Measurements from ENCODE around the gene PHF13. TPM values are rescaled to one million over a fixed set of nuclear protein-coding genes. Genes with fewer than 3 reads are reported as not detected.

PHF13 gene
- total and polyA plus RNA-seq, 9 of the 15 experiments (the other 6 are each of a cell fraction or from before 2014, with no cell fraction given), result 1.8 to 36.1 (median 11.7) TPM

DNA sequence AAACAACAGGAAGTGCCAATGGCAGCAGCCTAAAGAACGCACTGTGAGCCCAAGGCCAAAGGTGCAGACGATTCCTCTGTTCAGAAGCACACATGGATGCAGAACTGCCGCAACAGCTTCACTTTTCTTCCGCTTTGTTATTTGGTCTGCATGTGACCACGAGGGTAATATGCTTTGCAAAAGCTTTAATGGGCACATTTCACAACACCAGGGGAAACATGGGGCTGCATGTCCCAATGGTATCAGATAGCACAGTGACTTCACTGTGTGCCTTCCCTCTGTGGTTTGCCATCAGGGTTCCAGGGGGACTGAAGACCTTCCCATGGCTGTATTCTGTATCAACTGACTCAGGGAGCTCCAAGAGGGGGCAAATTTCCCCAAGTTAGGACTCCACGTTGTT, 39.5 kb downstream of the PHF13 start:
- ChIA-PET POLR2A (interaction anchor here (0.6 to 1.6 kb wide), 3 partner anchors 10 to 15 kb away, joined by 3 to 4 read pairs (median 4); no protein-coding TSS in a partner anchor), CTCF (ENCODE audit: low intra/inter-chr PET ratio) (no interaction called here)
- H3K79me2 ChIP-seq (ENCODE audit: control insufficient read depth, insufficient read depth, low read length), result no peaks in the 10 kb centered on the region; the same call in 1 of the 3 replicates
- TF ChIP-seq CUX1 (CRISPR knock-in tag; IDR thresholded peaks at IDR 0.05) (no peak), SRSF1 (IDR thresholded peaks at IDR 0.05; ENCODE audit: low read depth, low read length) (no peak), MED1 (CRISPR knock-in tag; IDR thresholded peaks at IDR 0.05; ENCODE audit: borderline replicate concordance) (no peak), ZFP36 (IDR thresholded peaks at IDR 0.05; ENCODE audit: low read depth, low read length, partially characterized antibody) (no peak), TAF1 (IDR thresholded peaks at IDR 0.05; ENCODE audit: control insufficient read depth, extremely low read depth, insufficient read depth, low read length, severe bottlenecking) (no peak), SNIP1 (IDR thresholded peaks at IDR 0.05; ENCODE audit: low read depth) (no peak), HINFP (tag; conservative IDR thresholded peaks at IDR 0.05; ENCODE audit: low read depth) (no peak), EZH2 (IDR thresholded peaks at IDR 0.05; ENCODE audit: borderline replicate concordance, low read depth, low read length) (no peak), ZNF232 (CRISPR knock-in tag; IDR thresholded peaks at IDR 0.05) (no peak), ZBTB8A (IDR thresholded peaks at IDR 0.05; ENCODE audit: partially characterized antibody) (no peak), WHSC1 (IDR thresholded peaks at IDR 0.05; ENCODE audit: low read length) (no peak)
- TF ChIP-seq, protein P1, sequence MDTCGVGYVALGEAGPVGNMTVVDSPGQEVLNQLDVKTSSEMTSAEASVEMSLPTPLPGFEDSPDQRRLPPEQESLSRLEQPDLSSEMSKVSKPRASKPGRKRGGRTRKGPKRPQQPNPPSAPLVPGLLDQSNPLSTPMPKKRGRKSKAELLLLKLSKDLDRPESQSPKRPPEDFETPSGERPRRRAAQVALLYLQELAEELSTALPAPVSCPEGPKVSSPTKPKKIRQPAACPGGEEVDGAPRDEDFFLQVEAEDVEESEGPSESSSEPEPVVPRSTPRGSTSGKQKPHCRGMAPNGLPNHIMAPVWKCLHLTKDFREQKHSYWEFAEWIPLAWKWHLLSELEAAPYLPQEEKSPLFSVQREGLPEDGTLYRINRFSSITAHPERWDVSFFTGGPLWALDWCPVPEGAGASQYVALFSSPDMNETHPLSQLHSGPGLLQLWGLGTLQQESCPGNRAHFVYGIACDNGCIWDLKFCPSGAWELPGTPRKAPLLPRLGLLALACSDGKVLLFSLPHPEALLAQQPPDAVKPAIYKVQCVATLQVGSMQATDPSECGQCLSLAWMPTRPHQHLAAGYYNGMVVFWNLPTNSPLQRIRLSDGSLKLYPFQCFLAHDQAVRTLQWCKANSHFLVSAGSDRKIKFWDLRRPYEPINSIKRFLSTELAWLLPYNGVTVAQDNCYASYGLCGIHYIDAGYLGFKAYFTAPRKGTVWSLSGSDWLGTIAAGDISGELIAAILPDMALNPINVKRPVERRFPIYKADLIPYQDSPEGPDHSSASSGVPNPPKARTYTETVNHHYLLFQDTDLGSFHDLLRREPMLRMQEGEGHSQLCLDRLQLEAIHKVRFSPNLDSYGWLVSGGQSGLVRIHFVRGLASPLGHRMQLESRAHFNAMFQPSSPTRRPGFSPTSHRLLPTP (IDR thresholded peaks at IDR 0.05; ENCODE audit: borderline replicate concordance, extremely low read depth, insufficient read length), result no peak

More for the DNA sequence above, 39.5 kb downstream of the PHF13 start:
- Histone ChIP-seq H3K9me1 (ENCODE audit: control insufficient read depth, insufficient read depth, low read length) (peaks cover 2% of the 10 kb centered on the region), H3K9ac (ENCODE audit: insufficient read depth in 1 of 2, low read depth in 2 of 2, low read length in 2 of 2) (0 out of 4 replicates have a peak overlapping the region, but pooled peaks of 1 of the 2 experiments have one; percentile 29), H3K4me1 (replicated peaks in 1 of 2; ENCODE audit: control insufficient read depth in 2 of 2, insufficient read depth in 2 of 2, low read length in 2 of 2) (no peaks in the 10 kb centered on the region; a peak in 1 of 5 replicates), H3K27me3 (ENCODE audit: control insufficient read depth in 2 of 2, insufficient read depth in 2 of 2, low read length in 2 of 2) (no peaks in the 10 kb centered on the region), H4K20me1 (replicated peaks; ENCODE audit: control insufficient read depth, insufficient read depth, low read length) (no peaks in the 10 kb centered on the region), H2AFZ (ENCODE audit: low read depth, low read length) (no peak overlapping the region), H3K4me3 (no peak overlapping the region), H3K27ac (ENCODE audit: extremely low read depth, low read depth, low read length) (no peak overlapping the region), H3K4me2 (ENCODE audit: insufficient read depth, low read length) (no peak overlapping the region), H3K9me3 (replicated peaks; ENCODE audit: control insufficient read depth, insufficient read depth, low read depth, low read length) (no peaks in the 10 kb centered on the region), H3K36me3 (ENCODE audit: control insufficient read depth, insufficient read depth, low read length) (peaks cover 73% of the 10 kb centered on the region)
- intact Hi-C loops (cut with micrococcal nuclease), result no loop called here
- no TSS peak for BruUV-seq (replicated peaks)
- ATAC-seq, result no peak
- in situ Hi-C loops (cut with MboI), result no loop called here
- DNase-seq (ENCODE audit: extremely low read depth in 1 of 4, low spot score in 3 of 4), result no peak
- WGBS (ENCODE audit: insufficient coverage, low coverage, missing lambda C conversion rate), result 92% methylated on average over 6 of the region's 6 CpGs
- no peak for FAIRE-seq

Data from K562 (cell line).